ENCODE measurements around the gene CSTF3.

The CSTF3 gene

DNA sequence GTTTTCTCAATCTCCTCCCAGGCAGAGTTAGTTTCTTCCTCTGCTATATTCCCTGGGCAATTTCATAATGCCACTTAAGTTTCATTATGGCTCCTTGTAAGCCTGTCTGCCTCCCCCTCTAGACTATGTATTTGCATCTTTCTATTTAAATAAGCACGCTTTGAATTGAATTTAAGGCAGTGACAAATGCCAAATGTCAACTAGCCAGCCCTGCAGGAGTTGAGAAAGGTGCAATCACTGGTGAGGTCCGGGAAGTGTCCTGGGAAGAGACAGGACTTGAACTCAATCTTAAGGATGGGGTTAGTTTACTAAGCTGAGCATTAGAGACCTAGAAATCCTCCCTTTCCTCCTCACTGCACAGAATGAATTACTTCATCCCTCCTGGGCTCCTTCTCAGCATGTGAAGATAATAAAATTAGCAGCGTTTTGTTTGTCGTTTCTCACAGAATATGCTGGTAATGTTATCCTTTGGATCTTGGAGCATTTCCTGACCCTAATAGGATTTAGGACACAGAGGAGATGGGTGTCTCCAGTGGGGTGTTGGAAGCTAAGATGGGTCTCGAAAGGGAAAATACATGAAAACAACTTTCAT is 120.3 kb downstream of the CSTF3 start:
- no peak for DNase-seq (ENCODE audit: low spot score)

- peak; percentile 47 for DNase-seq (ENCODE audit: low spot score)
Measured at GRCh38 chr11:33040033-33040861, 121.0 kb downstream of the CSTF3 start.

DNA sequence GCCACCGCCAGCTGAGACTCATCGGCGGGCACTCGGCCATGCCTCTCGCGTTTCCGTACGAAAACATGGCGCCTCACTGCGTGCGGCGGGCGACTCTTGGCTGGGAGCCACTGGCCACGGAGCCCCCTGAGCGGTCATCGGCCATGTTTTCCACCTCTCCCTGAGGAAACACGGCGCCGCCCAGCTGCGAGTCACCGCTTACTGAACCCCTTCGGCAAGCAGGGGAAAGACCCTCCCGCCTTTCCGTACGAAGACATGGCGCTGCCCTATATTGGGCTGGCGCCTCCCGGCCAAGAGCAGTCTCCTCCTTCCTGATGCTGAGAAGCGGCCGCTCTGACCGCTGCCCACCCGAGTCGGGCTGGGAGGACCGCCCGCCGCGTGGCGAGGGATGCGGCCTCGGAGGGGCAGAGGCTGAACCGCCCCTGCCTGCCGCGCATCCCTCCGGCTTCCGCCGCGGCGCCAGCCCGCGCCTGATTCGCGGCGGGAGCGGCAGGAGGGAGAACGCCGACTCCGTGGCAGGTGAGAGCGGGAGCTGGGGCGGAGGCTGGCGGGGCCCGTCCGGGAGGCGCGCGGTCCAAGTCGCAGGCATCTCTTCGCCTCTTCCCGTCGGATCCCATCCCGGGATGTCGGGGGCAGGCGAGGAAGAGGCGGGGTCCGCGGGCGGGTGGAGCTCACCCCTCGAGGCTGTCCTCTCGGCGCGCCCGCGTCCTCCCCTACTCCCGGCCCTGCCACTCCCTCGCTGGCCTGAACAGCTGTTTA is 121.8 kb downstream of the CSTF3 start, which contains the start of gene TCP11L1:
Gene TCP11L1, plus strand, starts transcription at position 299 of the 759 bp plus-strand sequence. CDS start 4,202 bp downstream, outside the sequence.
- DNase-seq (ENCODE audit: low spot score): peak; percentile 85

- DNase-seq (ENCODE audit: low spot score): no peak
Measured at GRCh38 chr11:33035011-33035410, 126.3 kb downstream of the CSTF3 start.
